Neural cell (in vitro differentiated cells): ENCODE data around the gene GHRL.

Experiments
- TAF1 ChIP-seq: IDR thresholded peaks from 2 replicates; pipeline ENCODE4 v1.6.1; 2012; ENCODE audit warnings: low read depth
- TF ChIP-seq, protein P1 (sequence below): fragments of 450-650 bp; IDR thresholded peaks from 2 replicates; pipeline ENCODE4 v1.5.1; 2014; ENCODE audit warnings: antibody characterized with exemption, mild to moderate bottlenecking, moderate library complexity; ENCODE audit not compliant: poor library complexity, severe bottlenecking
- TF ChIP-seq, protein P2 (sequence below): IDR thresholded peaks from 2 replicates; pipeline ENCODE4 v1.6.1; 2012; ENCODE audit warnings: borderline replicate concordance

DNA sequence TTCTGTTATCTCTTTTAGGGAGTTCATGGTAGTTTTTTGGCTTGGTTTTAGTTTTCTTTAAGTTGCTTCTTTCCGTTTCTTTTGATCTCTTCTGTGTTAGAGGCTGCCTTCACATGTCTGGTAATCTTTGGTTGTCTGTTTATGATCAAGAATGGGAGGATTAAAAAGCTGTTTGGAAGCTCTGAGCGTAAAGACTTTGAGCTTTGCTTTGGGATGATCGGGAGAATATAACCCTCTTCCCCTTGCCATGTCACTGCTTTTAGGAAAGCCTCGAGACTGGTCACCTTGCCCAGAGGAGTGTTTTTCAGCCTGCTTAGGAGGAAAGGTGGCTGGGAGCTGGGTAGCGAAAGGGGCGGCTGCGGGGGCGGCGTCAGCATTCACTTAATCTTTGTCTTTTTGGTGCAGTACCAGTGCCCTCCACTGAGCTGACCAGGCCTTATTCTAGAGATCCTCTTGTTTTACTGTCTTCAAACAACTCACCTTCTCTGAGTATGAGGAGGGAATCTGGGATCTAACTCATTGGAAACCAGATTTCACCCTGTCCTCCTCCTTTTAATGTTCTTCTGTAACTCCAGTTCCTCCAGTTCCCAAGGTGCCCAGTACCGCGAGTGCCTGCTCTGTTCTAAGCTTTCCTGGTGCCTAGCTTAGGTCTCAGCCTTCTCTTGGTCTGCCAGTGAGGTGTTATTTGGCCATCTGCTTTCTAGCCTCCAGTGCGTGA, 28.9 kb downstream of the GHRL start:
- no peak for TF ChIP-seq TAF1
- TF ChIP-seq, protein P1, sequence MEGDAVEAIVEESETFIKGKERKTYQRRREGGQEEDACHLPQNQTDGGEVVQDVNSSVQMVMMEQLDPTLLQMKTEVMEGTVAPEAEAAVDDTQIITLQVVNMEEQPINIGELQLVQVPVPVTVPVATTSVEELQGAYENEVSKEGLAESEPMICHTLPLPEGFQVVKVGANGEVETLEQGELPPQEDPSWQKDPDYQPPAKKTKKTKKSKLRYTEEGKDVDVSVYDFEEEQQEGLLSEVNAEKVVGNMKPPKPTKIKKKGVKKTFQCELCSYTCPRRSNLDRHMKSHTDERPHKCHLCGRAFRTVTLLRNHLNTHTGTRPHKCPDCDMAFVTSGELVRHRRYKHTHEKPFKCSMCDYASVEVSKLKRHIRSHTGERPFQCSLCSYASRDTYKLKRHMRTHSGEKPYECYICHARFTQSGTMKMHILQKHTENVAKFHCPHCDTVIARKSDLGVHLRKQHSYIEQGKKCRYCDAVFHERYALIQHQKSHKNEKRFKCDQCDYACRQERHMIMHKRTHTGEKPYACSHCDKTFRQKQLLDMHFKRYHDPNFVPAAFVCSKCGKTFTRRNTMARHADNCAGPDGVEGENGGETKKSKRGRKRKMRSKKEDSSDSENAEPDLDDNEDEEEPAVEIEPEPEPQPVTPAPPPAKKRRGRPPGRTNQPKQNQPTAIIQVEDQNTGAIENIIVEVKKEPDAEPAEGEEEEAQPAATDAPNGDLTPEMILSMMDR, result peak; percentile 37
- TF ChIP-seq, protein P2, sequence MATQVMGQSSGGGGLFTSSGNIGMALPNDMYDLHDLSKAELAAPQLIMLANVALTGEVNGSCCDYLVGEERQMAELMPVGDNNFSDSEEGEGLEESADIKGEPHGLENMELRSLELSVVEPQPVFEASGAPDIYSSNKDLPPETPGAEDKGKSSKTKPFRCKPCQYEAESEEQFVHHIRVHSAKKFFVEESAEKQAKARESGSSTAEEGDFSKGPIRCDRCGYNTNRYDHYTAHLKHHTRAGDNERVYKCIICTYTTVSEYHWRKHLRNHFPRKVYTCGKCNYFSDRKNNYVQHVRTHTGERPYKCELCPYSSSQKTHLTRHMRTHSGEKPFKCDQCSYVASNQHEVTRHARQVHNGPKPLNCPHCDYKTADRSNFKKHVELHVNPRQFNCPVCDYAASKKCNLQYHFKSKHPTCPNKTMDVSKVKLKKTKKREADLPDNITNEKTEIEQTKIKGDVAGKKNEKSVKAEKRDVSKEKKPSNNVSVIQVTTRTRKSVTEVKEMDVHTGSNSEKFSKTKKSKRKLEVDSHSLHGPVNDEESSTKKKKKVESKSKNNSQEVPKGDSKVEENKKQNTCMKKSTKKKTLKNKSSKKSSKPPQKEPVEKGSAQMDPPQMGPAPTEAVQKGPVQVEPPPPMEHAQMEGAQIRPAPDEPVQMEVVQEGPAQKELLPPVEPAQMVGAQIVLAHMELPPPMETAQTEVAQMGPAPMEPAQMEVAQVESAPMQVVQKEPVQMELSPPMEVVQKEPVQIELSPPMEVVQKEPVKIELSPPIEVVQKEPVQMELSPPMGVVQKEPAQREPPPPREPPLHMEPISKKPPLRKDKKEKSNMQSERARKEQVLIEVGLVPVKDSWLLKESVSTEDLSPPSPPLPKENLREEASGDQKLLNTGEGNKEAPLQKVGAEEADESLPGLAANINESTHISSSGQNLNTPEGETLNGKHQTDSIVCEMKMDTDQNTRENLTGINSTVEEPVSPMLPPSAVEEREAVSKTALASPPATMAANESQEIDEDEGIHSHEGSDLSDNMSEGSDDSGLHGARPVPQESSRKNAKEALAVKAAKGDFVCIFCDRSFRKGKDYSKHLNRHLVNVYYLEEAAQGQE, result no peak
